Mesenchymal stem cell (in vitro differentiated cells and primary cell): ENCODE data around the gene DLG4.
A peak's percentile ranks its signal among the peaks of the same experiment; 100 is the strongest.

Source experiments
- DNase-seq: peaks from one replicate; pipeline ENCODE4 v3.0.0-alpha.2; 2013
- H2AFZ ChIP-seq: one replicate; pipeline ENCODE4 v1.6.1; 2013; ENCODE audit warnings: low read depth, mild to moderate bottlenecking, control low read depth, inconsistent platforms, low read length, moderate library complexity
- H2AK5ac ChIP-seq: 2 replicates; pipeline ENCODE4 v1.6.1; 2013; ENCODE audit warnings: low read length, moderate library complexity, mild to moderate bottlenecking, inconsistent platforms; ENCODE audit not compliant: severe bottlenecking
- H2BK120ac ChIP-seq: one replicate; pipeline ENCODE4 v1.6.1; 2013; ENCODE audit warnings: low read depth, mild to moderate bottlenecking, inconsistent platforms, low read length, moderate library complexity
- H2BK12ac ChIP-seq, 2 experiments: one replicate each; pipeline ENCODE4 v1.6.1; 2013; ENCODE audit warnings: inconsistent platforms in 2 of 2, low read length in 2 of 2, mild to moderate bottlenecking in 2 of 2, moderate library complexity in 2 of 2, control low read depth in 1 of 2
- H2BK15ac ChIP-seq: one replicate; pipeline ENCODE4 v1.6.1; 2013; ENCODE audit warnings: mild to moderate bottlenecking, low read depth, inconsistent platforms; ENCODE audit not compliant: poor library complexity, severe bottlenecking
- H2BK5ac ChIP-seq: 2 replicates; pipeline ENCODE4 v1.6.1; 2013; ENCODE audit warnings: low read depth, mild to moderate bottlenecking, low read length, control low read depth, inconsistent platforms; ENCODE audit not compliant: poor library complexity, severe bottlenecking
- H3K14ac ChIP-seq, 2 experiments: one replicate each; pipeline ENCODE4 v1.6.1; 2013; ENCODE audit warnings: inconsistent platforms in 2 of 2, low read length in 2 of 2, control low read depth in 1 of 2, mild to moderate bottlenecking in 1 of 2, moderate library complexity in 1 of 2
- H3K18ac ChIP-seq, 2 experiments: one replicate each; pipeline ENCODE4 v1.6.1; 2013; ENCODE audit warnings: inconsistent platforms in 2 of 2, low read length in 2 of 2, control low read depth in 1 of 2, low read depth in 1 of 2, mild to moderate bottlenecking in 1 of 2
- H3K23ac ChIP-seq, 2 experiments: one replicate each; pipeline ENCODE4 v1.6.1; 2013; ENCODE audit warnings: inconsistent platforms in 2 of 2, low read length in 2 of 2, mild to moderate bottlenecking in 2 of 2, moderate library complexity in 2 of 2, control low read depth in 1 of 2
- H3K27ac ChIP-seq: 2 replicates; pipeline ENCODE4 v1.5.1; 2013; ENCODE audit warnings: mild to moderate bottlenecking, moderate library complexity, low read length, control low read depth, inconsistent platforms; ENCODE audit not compliant: poor library complexity, severe bottlenecking
- H3K27me3 ChIP-seq, 2 experiments: 2 replicates each; pipeline versions ENCODE4 v1.6.1 to v1.7.0; 2013; ENCODE audit warnings: low read length in 2 of 2, mild to moderate bottlenecking in 2 of 2, moderate library complexity in 2 of 2, control low read depth in 1 of 2, inconsistent platforms in 1 of 2; ENCODE audit not compliant: control insufficient read depth in 1 of 2, insufficient read depth in 1 of 2
- H3K36me3 ChIP-seq, 2 experiments: 2 replicates each; pipeline versions ENCODE4 v1.6.1 to v1.7.0; 2013; ENCODE audit warnings: low read length in 2 of 2, control low read depth in 1 of 2, inconsistent platforms in 1 of 2, low read depth in 1 of 2, mild to moderate bottlenecking in 1 of 2; ENCODE audit not compliant: insufficient read depth in 2 of 2, control insufficient read depth in 1 of 2
- H3K4ac ChIP-seq, 2 experiments: one replicate each; pipeline ENCODE4 v1.6.1; 2013; ENCODE audit warnings: inconsistent platforms in 2 of 2, low read length in 2 of 2, mild to moderate bottlenecking in 2 of 2, moderate library complexity in 2 of 2, control low read depth in 1 of 2, low read depth in 1 of 2
- H3K4me1 ChIP-seq: 2 replicates; pipeline ENCODE4 v1.6.1; 2013; ENCODE audit warnings: low read depth, low read length, control low read depth; ENCODE audit not compliant: control insufficient read depth, insufficient read depth
- H3K4me2 ChIP-seq: 2 replicates; pipeline ENCODE4 v1.6.1; 2013; ENCODE audit warnings: low read length, mild to moderate bottlenecking, inconsistent platforms; ENCODE audit not compliant: poor library complexity, severe bottlenecking
- H3K4me3 ChIP-seq, 2 experiments: 2 replicates each; pipeline versions ENCODE4 v1.5.1 to v1.7.0; 2013; ENCODE audit warnings: low read length in 2 of 2, mild to moderate bottlenecking in 2 of 2, control low read depth in 1 of 2, low read depth in 1 of 2; ENCODE audit not compliant: insufficient read depth in 1 of 2
- H3K79me1 ChIP-seq: replicated peaks from 2 replicates; pipeline ENCODE4 v1.6.1; 2013; ENCODE audit warnings: mild to moderate bottlenecking, control low read depth, low read length, inconsistent platforms; ENCODE audit not compliant: poor library complexity, severe bottlenecking
- H3K9ac ChIP-seq: 2 replicates; pipeline ENCODE4 v1.7.0; 2013; ENCODE audit warnings: mild to moderate bottlenecking, low read length, moderate library complexity
- H3K9me3 ChIP-seq: 2 replicates; pipeline ENCODE4 v1.7.0; 2013; ENCODE audit warnings: mild to moderate bottlenecking, low read length; ENCODE audit not compliant: control insufficient read depth
- H4K8ac ChIP-seq: one replicate; pipeline ENCODE4 v1.6.1; 2013; ENCODE audit warnings: inconsistent platforms, mild to moderate bottlenecking, low read length, moderate library complexity
- H4K91ac ChIP-seq: one replicate; pipeline ENCODE4 v1.6.1; 2013; ENCODE audit warnings: mild to moderate bottlenecking, low read length, inconsistent platforms
- WGBS: methylation state at CpG from one replicate; pipeline ENCODE4 v1.1.7; 2013; ENCODE audit warnings: mixed read lengths; 5-methylcytosine and 5-hydroxymethylcytosine counted together

DLG4 gene

DNA sequence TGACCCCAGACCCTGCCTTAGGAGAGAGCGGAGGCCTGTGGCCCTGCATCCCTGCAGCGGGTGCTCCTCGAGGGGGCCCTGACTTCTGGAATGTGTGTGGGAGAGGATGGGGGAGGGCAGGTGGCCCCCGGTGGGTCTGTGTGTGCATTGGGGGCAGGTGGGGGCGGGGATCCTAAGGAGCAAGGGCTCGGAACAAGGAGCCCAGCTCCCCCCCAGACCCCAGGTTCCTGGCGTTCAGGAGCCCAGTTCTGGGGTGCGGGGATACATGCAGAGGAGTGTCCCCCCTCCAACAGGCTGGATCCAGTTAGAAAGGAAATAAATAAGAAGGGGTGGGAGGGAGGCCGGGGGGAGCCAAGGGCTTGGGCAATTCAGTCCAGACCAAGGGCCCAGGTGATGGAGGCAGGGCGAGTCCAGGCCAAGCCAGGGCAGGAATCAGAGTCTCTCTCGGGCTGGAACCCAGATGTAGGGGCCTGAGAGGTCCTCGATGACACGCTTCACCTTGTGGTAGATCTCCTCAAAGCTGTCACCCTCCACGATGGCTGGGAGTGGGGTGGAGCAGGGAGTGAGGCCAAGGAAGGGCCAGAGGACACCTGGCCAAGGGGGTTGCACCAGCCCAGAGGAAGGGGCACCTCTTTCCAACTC, 29.2 kb downstream of the DLG4 start:
- H3K9ac ChIP-seq, result no peak overlapping the region
- no peaks in the 10 kb centered on the region for H3K9me3 ChIP-seq
- H3K27ac ChIP-seq, result no peak overlapping the region
- H2BK120ac ChIP-seq, result no peak overlapping the region
- 96% methylated on average over 14 of the region's 14 CpGs for WGBS
- no peak overlapping the region for H2BK15ac ChIP-seq
- peaks cover 2% of the 10 kb centered on the region for H3K4me1 ChIP-seq
- H2BK12ac ChIP-seq, result no peak overlapping the region
- H4K91ac ChIP-seq, result no peak overlapping the region
- peaks cover 61 to 64% of the 10 kb centered on the region in 2 experiments for H3K36me3 ChIP-seq
- no peak overlapping the region for H3K14ac ChIP-seq
- no peak overlapping the region for H3K4me3 ChIP-seq
- DNase-seq, result no peak
- no peak overlapping the region for H2BK5ac ChIP-seq
- no peak overlapping the region for H3K4me2 ChIP-seq
- no peak overlapping the region for H3K4ac ChIP-seq
- no peak overlapping the region for H2AFZ ChIP-seq
- H3K18ac ChIP-seq, result no peak overlapping the region
- peaks cover 9% of the 10 kb centered on the region for H3K79me1 ChIP-seq
- no peak overlapping the region for H3K23ac ChIP-seq
- no peaks in the 10 kb centered on the region for H3K27me3 ChIP-seq
- no peak overlapping the region for H4K8ac ChIP-seq
- H2AK5ac ChIP-seq, result no peak overlapping the region

DNA sequence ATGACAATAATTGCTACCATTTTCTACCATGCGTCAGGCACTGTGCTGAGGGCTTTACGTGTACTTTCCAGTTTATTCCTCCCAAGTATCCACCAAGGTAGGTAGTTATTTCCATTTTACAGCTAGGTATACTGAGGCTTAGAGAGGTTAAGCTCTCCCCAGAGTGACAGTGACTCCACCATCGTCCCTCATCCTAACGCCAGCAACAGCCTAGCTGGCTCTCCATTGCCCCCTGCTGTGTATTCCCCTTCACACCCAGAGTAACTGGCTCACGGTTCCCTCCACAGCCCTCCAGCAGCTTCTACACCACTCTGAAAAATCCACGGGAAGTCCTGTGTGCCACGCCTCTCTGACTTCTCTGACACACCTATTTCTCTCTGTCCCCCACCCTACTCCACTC, 33.4 kb downstream of the DLG4 start:
- Histone ChIP-seq H2BK5ac (no peak overlapping the region), H3K27me3 (no peaks in the 10 kb centered on the region), H2BK12ac (no peak overlapping the region), H2AFZ (no peak overlapping the region), H3K36me3 (peaks cover 23 to 30% of the 10 kb centered on the region in 2 experiments), H3K4me3 (no peak overlapping the region), H3K27ac (no peak overlapping the region), H3K18ac (no peak overlapping the region), H3K14ac (no peak overlapping the region), H4K8ac (no peak overlapping the region), H3K23ac (no peak overlapping the region), H3K79me1 (peaks cover 4% of the 10 kb centered on the region), H2AK5ac (no peak overlapping the region), H4K91ac (no peak overlapping the region), H2BK15ac (no peak overlapping the region), H3K4me2 (no peak overlapping the region), H3K4me1 (peaks cover 11% of the 10 kb centered on the region), H3K9me3 (no peaks in the 10 kb centered on the region), H2BK120ac (no peak overlapping the region), H3K9ac (no peak overlapping the region), H3K4ac (no peak overlapping the region)
- WGBS, result 78% methylated on average over 7 of the region's 7 CpGs
- no peak for DNase-seq

DNA sequence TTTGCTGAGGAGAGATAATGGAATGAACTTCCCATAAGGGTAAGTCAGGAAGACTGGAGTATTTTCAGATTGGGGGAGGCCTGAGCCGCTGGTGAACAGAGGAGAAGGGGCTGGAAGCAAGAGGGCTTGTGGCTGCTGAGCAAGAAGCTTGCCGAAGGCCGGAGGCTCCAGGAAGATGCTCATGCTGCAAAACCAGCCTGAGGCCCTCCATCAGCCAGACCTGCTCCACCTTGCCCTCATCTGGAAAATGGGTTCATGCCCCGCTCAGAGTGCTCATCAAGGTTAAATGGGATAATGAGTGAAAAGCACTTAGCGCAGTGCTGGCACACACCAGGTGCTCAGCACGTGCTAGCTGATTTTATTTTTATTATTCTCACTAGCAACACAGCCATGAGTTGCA, 35.0 kb downstream of the DLG4 start:
- Histone ChIP-seq H3K4me2 (no peak overlapping the region), H4K8ac (no peak overlapping the region), H3K14ac (no peak overlapping the region), H3K4me1 (peaks cover 13% of the 10 kb centered on the region), H3K9ac (no peak overlapping the region), H2BK120ac (no peak overlapping the region), H2BK5ac (no peak overlapping the region), H2AFZ (no peak overlapping the region), H3K4me3 (no peak overlapping the region), H2BK12ac (no peak overlapping the region), H3K79me1 (peaks cover 2% of the 10 kb centered on the region), H3K23ac (no peak overlapping the region), H3K27ac (no peak overlapping the region), H3K4ac (no peak overlapping the region), H3K36me3 (peaks cover 13 to 17% of the 10 kb centered on the region in 2 experiments), H3K27me3 (no peaks in the 10 kb centered on the region), H3K18ac (no peak overlapping the region), H4K91ac (no peak overlapping the region), H2BK15ac (no peak overlapping the region), H2AK5ac (no peak overlapping the region), H3K9me3 (no peaks in the 10 kb centered on the region)
- WGBS, result 90% methylated on average over 3 of the region's 6 CpGs
- DNase-seq, result no peak

DNA sequence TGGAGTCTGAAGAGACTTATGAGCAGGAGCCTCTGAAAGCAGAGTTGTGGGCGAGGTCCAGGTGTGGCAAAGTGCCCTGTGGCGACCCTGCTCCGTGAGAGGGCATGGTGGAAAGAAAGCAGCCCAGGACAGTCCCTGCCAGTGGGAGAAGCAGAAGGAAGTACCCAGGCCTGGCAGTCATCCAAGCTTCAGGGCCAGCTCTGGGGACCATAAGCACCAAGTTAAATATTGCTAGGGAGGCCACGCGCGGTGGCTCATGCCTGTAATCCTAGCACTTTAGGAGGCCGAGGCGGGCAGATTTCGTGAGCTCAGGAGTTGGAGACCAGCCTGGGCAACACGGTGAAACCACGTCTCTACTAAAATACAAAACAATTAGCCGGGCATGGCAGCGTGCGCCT, 35.5 kb downstream of the DLG4 start:
- no peak overlapping the region for H4K8ac ChIP-seq

More for the DNA sequence above, 35.5 kb downstream of the DLG4 start:
- H3K9me3 ChIP-seq, result no peaks in the 10 kb centered on the region
- H2BK12ac ChIP-seq, result no peak overlapping the region
- peaks cover 2% of the 10 kb centered on the region for H3K79me1 ChIP-seq
- no peak overlapping the region for H3K4me3 ChIP-seq
- H2AFZ ChIP-seq, result no peak overlapping the region
- no peak overlapping the region for H3K9ac ChIP-seq
- WGBS, result 98% methylated on average over 8 of the region's 14 CpGs
- peak overlapping the region; percentile 2 for H2AK5ac ChIP-seq
- H3K36me3 ChIP-seq, result peaks cover 10 to 14% of the 10 kb centered on the region in 2 experiments
- no peak overlapping the region for H3K23ac ChIP-seq
- H2BK5ac ChIP-seq, result no peak overlapping the region
- peaks cover 0 to 2% of the 10 kb centered on the region in 2 experiments for H3K27me3 ChIP-seq
- no peak overlapping the region for H3K4me2 ChIP-seq
- peaks cover 13% of the 10 kb centered on the region for H3K4me1 ChIP-seq
- H3K27ac ChIP-seq, result no peak overlapping the region
- no peak overlapping the region for H2BK15ac ChIP-seq
- no peak overlapping the region for H3K14ac ChIP-seq
- H3K18ac ChIP-seq, result no peak overlapping the region
- no peak for DNase-seq
- H3K4ac ChIP-seq, result no peak overlapping the region
- no peak overlapping the region for H4K91ac ChIP-seq
- H2BK120ac ChIP-seq, result no peak overlapping the region
